ENCODE measurements around the gene GARNL3.

The GARNL3 gene

GRCh38 chr9:127277770-127278169 is 13.2 kb downstream of the GARNL3 start:
- no peak for DNase-seq (ENCODE audit: low spot score)

- no peak for DNase-seq (ENCODE audit: low spot score)
These were observed 13.8 kb downstream of the GARNL3 start for GRCh38 chr9:127278372-127278771.

- DNase-seq (ENCODE audit: low spot score) = no peak
These were observed 15.2 kb downstream of the GARNL3 start for GRCh38 chr9:127279717-127280285.

GRCh38 chr9:127280880-127281660 is 16.5 kb downstream of the GARNL3 start:
- no peak for DNase-seq (ENCODE audit: low spot score)

- no peak for DNase-seq (ENCODE audit: low spot score)
These were observed 17.3 kb downstream of the GARNL3 start for GRCh38 chr9:127281891-127282290.

- no peak for DNase-seq (ENCODE audit: low spot score)
These were observed 18.0 kb downstream of the GARNL3 start for GRCh38 chr9:127282611-127283010.

GRCh38 chr9:127283135-127283534 is 18.6 kb downstream of the GARNL3 start:
- no peak for DNase-seq (ENCODE audit: low spot score)

- DNase-seq (ENCODE audit: low spot score) = peak; percentile 8
These were observed 19.4 kb downstream of the GARNL3 start for GRCh38 chr9:127283917-127284497.

- no peak for DNase-seq (ENCODE audit: low spot score)
These were observed 21.4 kb downstream of the GARNL3 start for GRCh38 chr9:127285965-127286364.

- no peak for DNase-seq (ENCODE audit: low spot score)
These were observed 26.0 kb downstream of the GARNL3 start for GRCh38 chr9:127290561-127291065.

- DNase-seq (ENCODE audit: low spot score) = no peak
These were observed 26.7 kb downstream of the GARNL3 start for GRCh38 chr9:127291246-127291778.

GRCh38 chr9:127292415-127292814 is 27.8 kb downstream of the GARNL3 start:
- no peak for DNase-seq (ENCODE audit: low spot score)

GRCh38 chr9:127293328-127293727 is 28.8 kb downstream of the GARNL3 start:
- DNase-seq (ENCODE audit: low spot score) = no peak

GRCh38 chr9:127293767-127294166 is 29.2 kb downstream of the GARNL3 start:
- DNase-seq (ENCODE audit: low spot score) = no peak

GRCh38 chr9:127295005-127295404 is 30.4 kb downstream of the GARNL3 start:
- no peak for DNase-seq (ENCODE audit: low spot score)

- no peak for DNase-seq (ENCODE audit: low spot score)
These were observed 36.4 kb downstream of the GARNL3 start for GRCh38 chr9:127300886-127301447.

- peak; percentile 10 for DNase-seq (ENCODE audit: low spot score)
These were observed 39.3 kb downstream of the GARNL3 start for GRCh38 chr9:127303830-127304229.

- no peak for DNase-seq (ENCODE audit: low spot score)
These were observed 40.7 kb downstream of the GARNL3 start for GRCh38 chr9:127305206-127305837.

GRCh38 chr9:127305838-127306226 is 41.3 kb downstream of the GARNL3 start:
- no peak for DNase-seq (ENCODE audit: low spot score)

- DNase-seq (ENCODE audit: low spot score) = no peak
These were observed 43.2 kb downstream of the GARNL3 start for GRCh38 chr9:127307802-127308201.

GRCh38 chr9:127308652-127309434 is 44.3 kb downstream of the GARNL3 start:
- DNase-seq (ENCODE audit: low spot score) = no peak

Data from HuH-7.5 (cell line).